NCI-H146 (cell line): Measurements from ENCODE around the gene TXNRD1.

Experiments
- DNase-seq: peaks from one replicate; lab custom pipeline; 2025; lab: John Stamatoyannopoulos, UW

Gene TXNRD1

DNA sequence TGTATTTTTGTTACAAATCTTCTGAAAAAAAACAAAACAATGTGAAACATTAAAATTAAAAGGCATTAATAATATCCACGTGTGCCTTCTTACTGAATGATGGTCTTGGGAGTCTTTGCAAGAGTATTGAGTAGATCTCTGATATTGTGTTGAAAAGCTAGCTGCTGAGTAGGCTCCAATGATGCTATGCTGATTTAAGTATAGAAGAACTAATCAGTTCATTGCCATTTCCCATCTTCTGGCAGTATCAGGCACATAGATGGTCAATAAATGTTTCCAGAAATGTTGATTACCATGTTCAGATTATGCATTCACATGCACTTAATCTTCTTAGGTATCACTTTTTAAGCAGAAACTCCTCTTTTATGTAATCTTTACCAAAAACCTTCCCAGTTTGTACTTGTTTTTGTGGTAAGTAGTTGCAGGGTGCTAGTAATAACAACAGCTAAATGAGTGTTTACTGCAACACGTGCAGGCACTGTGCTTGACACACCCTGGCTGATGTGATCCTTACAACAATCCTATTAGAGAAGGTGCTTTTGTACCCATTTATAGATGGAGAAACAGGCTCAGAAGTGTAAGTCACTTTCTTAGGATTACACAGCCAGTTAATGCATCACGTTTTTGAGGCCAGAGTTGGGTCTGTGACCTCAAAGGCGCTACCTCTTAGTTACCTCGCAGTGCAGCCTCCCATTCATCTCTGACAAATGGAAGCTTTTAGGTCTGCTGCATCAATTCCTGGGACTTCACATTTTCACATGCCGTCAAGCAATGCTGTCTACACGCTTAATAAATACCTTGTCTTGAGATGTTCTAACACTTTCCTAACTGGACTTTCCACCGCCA lies 134.9 kb downstream of the TXNRD1 start:
- DNase-seq: no peak

- DNase-seq: no peak
Observed at GRCh38 chr12:104351057-104351983, 135.7 kb downstream of the TXNRD1 start.

- DNase-seq: no peak
Observed at GRCh38 chr12:104352106-104352713, 136.6 kb downstream of the TXNRD1 start.

GRCh38 chr12:104353012-104353981 lies 137.7 kb downstream of the TXNRD1 start:
- no peak for DNase-seq

DNA sequence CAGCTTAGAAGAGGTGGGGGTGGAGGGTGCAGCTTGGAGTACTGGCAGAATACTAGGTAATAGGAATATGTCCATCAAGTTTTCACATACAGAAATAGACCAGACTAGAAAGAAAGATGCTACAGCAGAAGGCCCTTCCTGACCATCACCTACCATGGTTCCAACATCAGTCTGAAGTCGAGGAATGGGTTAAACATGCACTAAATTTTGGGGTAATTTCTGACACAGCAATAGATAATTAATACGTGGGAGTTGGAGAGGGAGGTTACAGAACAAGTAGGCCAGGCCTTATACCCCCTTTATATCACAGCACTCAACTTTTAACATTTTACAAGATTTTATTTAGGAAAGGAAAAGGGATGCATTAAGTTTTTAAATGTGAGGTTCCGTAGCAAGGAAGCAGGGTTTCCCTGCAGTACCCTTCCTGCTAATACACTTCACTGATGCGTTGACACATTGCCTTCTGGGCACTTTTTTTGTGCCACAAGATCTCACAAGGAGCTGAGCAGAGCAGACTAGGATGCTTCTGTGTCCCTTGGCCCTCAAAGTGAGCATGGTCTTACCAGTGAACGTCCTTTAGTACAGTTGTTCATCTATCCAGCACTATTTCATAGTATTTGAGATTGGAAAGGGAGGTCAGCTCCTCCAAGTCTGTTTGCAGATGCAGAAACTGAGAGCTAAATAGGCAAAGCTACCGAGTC lies 138.7 kb downstream of the TXNRD1 start:
- no peak for DNase-seq

- DNase-seq: no peak
Observed at GRCh38 chr12:104354868-104355570, 139.4 kb downstream of the TXNRD1 start.

DNA sequence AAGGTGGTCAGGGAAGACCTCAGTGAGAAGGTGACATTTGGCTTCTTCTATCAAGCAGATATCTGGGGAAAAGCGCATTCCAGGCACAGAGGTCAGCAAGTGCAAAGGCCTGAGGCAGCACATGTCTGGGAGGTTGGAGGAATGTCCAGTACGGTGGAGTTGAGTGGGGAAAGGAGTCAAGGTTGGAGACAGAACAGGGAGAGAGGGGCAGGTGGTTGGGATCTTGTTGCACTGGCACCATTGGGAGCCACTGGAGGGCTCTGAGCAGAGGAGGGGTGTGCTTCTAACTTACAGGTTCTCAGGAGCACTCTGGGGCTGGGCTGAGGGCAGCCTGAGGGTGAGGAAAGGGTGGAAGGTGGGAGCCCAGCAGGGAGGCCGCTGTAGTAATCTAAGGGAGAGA lies 140.1 kb downstream of the TXNRD1 start:
- no peak for DNase-seq

DNA sequence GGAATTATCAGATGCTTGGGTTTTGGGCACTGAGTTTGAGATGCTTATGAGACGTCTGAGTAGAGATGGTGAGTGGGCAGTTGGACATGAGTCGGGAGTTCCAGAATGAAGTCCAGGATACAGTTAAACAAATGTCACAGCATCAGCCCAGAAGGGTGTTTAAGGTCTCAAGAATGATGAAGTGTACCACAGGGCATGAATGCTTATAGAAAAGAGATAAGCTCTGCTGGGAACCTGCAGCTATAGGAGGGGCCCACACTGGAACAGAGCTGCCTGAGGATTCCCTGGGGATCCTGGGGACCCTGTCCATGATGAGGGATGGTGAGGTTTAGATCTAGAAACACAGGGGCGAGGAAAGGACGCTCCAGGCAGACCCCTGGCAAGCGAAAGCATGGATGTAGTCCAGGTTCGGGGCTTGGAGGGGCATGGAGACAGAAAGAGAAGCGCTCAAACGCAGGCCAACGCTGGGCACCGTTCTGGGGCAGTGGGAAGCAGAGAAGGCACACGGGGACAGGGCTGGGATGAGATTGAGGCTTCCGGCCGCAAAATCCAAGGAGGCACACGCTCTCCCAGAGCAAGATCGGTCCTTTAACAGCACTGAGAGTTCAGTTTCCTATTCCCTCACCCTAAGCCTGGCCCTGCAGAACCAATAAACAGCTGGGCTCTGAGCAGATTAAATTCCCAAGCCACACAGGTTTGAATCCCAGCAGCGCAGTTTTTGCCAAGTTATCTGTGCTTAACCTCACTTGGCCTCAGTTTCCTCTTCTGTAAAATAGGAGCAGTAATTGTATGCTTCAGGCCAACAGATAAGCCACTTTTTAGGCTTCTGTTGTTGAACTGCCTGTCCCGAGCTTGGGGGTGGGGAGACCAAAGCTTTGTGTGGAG lies 140.9 kb downstream of the TXNRD1 start:
- DNase-seq: no peak

DNA sequence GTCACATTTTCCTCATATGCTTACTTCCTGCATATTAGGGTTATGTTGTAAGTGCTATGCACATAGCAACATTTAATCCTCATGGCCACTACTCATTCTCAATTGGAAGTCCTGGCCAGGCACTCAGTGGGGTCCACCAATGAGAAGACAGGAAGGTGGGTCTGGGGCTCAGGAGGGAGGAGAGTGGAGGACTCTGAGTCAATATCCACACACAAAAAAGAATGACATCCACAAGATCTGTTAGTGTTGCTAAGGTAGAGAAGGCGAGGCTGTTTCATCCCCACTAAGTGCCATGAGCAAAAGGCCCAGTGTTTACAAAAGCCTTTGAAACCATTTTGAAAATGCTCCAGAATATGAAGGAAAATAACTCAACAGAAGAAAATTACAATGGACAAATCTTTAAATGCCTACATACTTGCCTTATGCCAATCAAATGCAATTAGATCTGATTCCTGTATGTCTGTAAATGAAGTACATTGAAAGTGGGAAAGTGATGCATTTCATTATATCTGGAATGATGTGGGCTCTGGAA lies 141.9 kb downstream of the TXNRD1 start:
- no peak for DNase-seq

DNA sequence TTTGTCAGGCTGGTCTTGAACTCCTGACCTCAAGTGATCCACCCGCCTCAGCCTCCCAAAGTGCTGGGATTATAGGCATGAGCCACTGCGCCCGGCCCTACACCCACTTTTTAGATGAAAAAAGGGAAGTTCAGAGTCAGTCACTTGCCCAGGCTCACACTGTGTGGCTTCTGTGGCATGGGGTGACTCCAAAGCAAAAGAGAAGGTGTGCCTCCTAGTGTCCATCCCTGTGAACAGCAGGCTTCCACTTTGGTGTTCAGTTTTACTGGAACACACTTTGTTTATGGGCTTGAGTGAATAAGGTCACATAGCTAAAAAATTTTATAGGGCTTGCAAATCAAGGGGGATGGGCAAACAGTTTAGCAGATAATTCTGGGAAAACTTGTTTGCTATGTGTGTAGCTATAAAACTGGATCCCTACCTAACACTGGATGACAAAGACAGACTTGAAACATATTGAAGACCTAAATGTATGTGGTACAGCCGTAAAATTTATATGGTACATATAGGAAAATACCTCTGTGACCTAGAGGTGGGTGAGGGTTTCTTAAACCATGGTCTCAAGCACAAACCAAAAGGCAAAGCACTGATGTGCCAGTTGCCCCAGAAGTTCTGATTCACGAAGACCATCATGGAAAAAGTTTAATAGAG lies 142.9 kb downstream of the TXNRD1 start:
- peak; percentile 46 for DNase-seq

GRCh38 chr12:104359216-104359615 lies 143.6 kb downstream of the TXNRD1 start:
- DNase-seq: no peak

GRCh38 chr12:104360157-104360556 lies 144.6 kb downstream of the TXNRD1 start:
- DNase-seq: no peak

DNA sequence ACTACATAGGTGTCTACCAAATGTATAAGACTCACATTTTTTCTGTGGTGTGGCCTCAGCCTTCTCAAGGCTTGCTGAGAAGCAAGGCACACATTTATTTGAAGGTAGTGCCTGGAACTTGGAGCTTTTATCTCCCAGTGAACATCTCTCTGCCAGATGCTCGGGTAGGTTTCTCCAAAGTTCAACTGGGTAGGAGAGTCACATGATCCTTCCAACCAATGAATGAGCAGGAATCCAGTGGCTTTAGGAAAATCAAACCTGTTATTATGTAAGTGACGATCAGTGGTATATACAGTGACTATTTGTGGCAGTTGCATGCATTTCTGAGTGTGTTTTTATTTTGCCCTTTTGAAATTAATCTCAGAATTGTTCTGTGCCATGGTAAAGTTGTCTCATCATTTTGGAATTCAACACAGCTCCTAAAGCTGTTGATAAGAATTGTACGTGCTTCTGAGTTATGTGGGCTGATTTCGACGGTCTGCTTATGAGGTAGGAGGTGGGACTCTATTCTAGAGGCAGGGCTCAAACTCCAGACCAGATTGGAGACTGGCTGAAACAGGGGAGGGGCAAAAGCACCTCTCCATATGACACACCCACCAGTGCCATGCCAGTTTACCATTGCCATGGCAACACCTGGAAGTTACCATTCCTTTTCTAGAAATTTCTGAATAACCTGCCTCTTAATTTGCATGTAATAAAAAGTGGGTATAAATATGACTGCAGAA lies 145.6 kb downstream of the TXNRD1 start:
- DNase-seq: no peak

DNA sequence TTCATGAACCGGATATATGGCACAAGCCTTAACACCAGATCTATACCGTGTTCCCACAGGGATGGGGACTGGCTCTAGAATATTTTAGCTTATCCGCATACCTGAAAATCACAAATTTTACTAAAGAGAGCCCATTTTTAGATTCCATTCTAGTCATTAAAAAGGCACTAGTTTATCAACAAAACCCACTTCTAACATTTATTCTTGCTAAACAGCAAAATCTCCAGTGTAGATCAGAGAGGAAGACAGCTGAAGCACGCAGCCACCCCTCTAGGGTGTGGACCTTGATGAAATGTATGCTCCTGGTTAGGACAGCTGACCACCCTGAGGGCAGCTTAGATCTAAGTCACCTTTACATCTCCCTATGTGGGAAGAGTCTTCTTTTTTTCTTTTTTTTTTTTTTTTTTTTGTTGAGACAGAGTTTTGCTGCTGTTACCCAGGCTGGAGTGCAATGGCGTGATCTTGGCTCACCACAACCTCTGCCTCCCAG lies 150.4 kb downstream of the TXNRD1 start:
- no peak for DNase-seq

GRCh38 chr12:104369708-104370107 lies 154.1 kb downstream of the TXNRD1 start:
- no peak for DNase-seq

DNA sequence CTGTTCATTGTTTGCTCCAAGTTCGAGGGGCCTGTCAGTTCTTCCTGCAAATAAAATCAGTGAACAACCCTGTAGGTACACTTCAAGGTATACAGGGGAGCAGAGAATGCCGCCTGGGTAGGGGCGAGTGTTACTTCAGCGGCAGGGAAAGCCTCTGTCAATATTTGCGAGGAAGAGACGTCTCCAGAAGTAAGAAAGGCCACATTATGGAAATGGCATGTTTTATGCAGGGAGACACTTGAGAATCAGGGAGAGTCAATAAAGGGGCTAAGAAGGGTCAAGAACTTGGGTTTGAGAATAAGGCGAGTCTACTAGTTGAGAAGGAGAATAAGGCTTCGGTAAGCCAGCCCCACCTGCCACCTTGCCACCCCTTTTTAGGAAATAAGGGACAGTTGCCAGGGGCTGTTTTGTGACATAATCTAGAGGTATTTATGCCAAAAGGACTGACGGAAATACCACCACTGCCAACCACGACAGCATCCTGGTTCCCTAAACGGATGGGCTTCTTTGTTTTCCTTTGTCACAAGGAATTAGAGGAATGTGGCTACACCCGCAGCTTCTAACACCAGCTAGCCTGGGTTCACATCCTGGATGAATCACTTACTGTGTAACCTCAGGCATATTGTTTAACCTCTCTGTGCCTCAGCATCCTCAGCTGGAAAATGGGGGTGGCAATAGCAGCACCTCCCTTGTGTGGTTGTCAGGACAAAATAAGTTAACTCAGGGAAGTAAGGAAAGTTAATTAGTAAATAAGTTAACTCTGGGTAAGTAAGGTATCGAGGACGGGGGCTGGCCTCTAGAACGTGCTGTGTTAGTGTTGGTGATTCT lies 155.7 kb downstream of the TXNRD1 start:
- DNase-seq: no peak
